MM.1S (cell line): ENCODE results near the gene VEGFC.

Experiments used
- DNase-seq: peaks from one replicate; pipeline ENCODE4 v3.0.0-alpha.2; 2015
- H2AFZ ChIP-seq: fragments of 300-600 bp; sonication (generic); 2 replicates; pipeline ENCODE4 v1.6.0; 2016; ENCODE audit warnings: antibody characterized with exemption, low read length
- H3F3A ChIP-seq: fragments of 300-600 bp; sonication (generic); 2 replicates; pipeline ENCODE4 v1.6.1; 2016; ENCODE audit warnings: mild to moderate bottlenecking, antibody characterized with exemption, low read length, moderate library complexity, mixed read lengths; ENCODE audit not compliant: insufficient read depth
- H3K27ac ChIP-seq: fragments of 300-600 bp; sonication (generic); 2 replicates; pipeline ENCODE4 v1.5.1; 2016; ENCODE audit warnings: mild to moderate bottlenecking, low read length
- H3K27me3 ChIP-seq: fragments of 300-600 bp; sonication (generic); replicated peaks from 2 replicates; pipeline ENCODE4 v1.6.0; 2016; ENCODE audit warnings: low read length; ENCODE audit not compliant: insufficient read depth
- H3K36me3 ChIP-seq: fragments of 300-600 bp; sonication (generic); replicated peaks from 2 replicates; pipeline ENCODE4 v1.6.1; 2016; ENCODE audit warnings: mild to moderate bottlenecking, low read length, mixed read lengths; ENCODE audit not compliant: insufficient read depth
- H3K4me1 ChIP-seq: fragments of 300-600 bp; sonication (generic); 2 replicates; pipeline ENCODE4 v1.6.1; 2016; ENCODE audit warnings: low read length, mixed read lengths
- H3K4me2 ChIP-seq: fragments of 300-600 bp; sonication (generic); 2 replicates; pipeline ENCODE4 v1.6.0; 2016; ENCODE audit warnings: low read depth, low read length
- H3K4me3 ChIP-seq: fragments of 300-600 bp; sonication (generic); 2 replicates; pipeline ENCODE4 v1.5.1; 2016; ENCODE audit warnings: low read length, mixed read lengths
- H3K79me2 ChIP-seq: fragments of 300-600 bp; sonication (generic); 2 replicates; pipeline ENCODE4 v1.6.1; 2016; ENCODE audit warnings: mixed run types, low read length, mixed read lengths
- H3K9ac ChIP-seq: fragments of 300-600 bp; sonication (generic); 2 replicates; pipeline ENCODE4 v1.6.1; 2016; ENCODE audit warnings: low read length, mixed read lengths
- H3K9me2 ChIP-seq: fragments of 300-600 bp; sonication (generic); replicated peaks from 2 replicates; pipeline ENCODE4 v1.6.1; 2016; ENCODE audit warnings: mild to moderate bottlenecking, low read length, mixed read lengths; ENCODE audit not compliant: insufficient read depth
- H3K9me3 ChIP-seq: fragments of 300-600 bp; sonication (generic); replicated peaks from 2 replicates; pipeline ENCODE4 v1.6.1; 2016; ENCODE audit warnings: mild to moderate bottlenecking, low read length, mixed read lengths; ENCODE audit not compliant: insufficient read depth
- H4K20me1 ChIP-seq: fragments of 300-600 bp; sonication (generic); 2 replicates; pipeline ENCODE4 v1.6.1; 2016; ENCODE audit warnings: mild to moderate bottlenecking, low read length, moderate library complexity, mixed read lengths; ENCODE audit not compliant: insufficient read depth
- CTCF ChIP-seq: fragments of 300-600 bp; sonication (generic); IDR thresholded peaks from 2 replicates; pipeline ENCODE4 v1.5.1; 2016; ENCODE audit warnings: antibody characterized with exemption, low read length, mixed read lengths
- EZH2 ChIP-seq: fragments of 300-600 bp; sonication (generic); optimal IDR thresholded peaks from 2 replicates; pipeline ENCODE3; 2017; ENCODE audit warnings: low read depth, mild to moderate bottlenecking, antibody characterized with exemption, low read length, mixed read lengths
- EZH2phosphoT487 ChIP-seq: fragments of 300-600 bp; sonication (generic); IDR thresholded peaks from 2 replicates; pipeline ENCODE4 v1.6.1; 2018; ENCODE audit warnings: antibody characterized with exemption, low read length

VEGFC gene, protein sequence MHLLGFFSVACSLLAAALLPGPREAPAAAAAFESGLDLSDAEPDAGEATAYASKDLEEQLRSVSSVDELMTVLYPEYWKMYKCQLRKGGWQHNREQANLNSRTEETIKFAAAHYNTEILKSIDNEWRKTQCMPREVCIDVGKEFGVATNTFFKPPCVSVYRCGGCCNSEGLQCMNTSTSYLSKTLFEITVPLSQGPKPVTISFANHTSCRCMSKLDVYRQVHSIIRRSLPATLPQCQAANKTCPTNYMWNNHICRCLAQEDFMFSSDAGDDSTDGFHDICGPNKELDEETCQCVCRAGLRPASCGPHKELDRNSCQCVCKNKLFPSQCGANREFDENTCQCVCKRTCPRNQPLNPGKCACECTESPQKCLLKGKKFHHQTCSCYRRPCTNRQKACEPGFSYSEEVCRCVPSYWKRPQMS

DNA sequence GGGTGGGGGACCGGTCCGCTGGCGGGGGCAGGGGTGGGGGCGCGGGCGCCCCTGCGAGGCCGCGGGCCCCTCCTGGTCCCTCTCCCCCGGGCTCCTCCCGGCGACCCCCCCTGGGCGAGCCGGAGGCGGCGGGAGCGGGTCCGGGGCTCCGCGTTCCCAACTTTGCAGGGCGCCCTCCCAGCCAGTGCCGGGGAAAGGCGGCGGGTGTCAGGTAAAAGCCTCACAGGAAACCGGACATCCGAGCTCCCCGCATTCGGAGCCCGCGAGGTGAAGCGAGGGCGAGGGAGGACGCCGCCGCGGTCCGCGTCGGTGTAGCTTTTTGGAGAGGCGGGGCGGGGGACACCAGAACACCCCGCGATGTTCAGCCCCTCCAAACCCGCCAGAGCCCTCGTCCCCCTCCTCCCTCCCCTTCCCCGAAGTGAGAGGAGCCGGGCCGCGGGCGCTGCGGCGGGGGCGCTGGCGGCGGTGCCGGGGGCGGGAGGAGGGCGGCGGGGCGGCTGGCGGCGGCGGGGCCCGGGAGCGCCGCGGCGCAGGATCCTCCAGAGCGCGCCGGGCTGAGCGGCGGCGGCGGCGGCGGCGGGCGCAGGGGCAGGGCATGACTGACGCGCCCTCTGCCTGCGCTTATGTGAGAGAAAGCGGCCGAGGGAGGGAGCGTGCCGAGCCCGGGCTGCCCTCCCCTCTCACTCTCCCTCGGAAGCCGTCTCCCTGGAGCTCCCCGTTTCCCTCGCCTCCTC lies at the start of gene VEGFC:
VEGFC (minus strand) TSS at position 597 of the 734 bp plus-strand sequence. CDS start 611 bp downstream, outside the sequence.
- Histone ChIP-seq H3K9ac (peak within 1 kb of the TSS; percentile 6; the same call in 1 of the 2 replicates), H3K4me1 (no peaks in the 10 kb centered on the region), H2AFZ (peak within 1 kb of the TSS; percentile 90), H3F3A (no peaks in the 10 kb centered on the region), H3K27me3 (no peaks in the 10 kb centered on the region), H3K27ac (no peak within 1 kb of the TSS), H3K4me3 (peak within 1 kb of the TSS; percentile 80), H3K9me3 (no peaks in the 10 kb centered on the region), H3K9me2 (no peaks in the 10 kb centered on the region), H3K79me2 (no peaks in the 10 kb centered on the region), H3K4me2 (peak within 1 kb of the TSS; percentile 91), H3K36me3 (no peaks in the 10 kb centered on the region), H4K20me1 (no peaks in the 10 kb centered on the region)
- TF ChIP-seq EZH2 (no peak), EZH2phosphoT487 (no peak), CTCF (no peak)
- peak; percentile 72 for DNase-seq

GRCh38 chr4:176841711-176842112 lies 49.0 kb upstream of the VEGFC start:
- TF ChIP-seq EZH2 (no peak), CTCF (no peak), EZH2phosphoT487 (no peak)
- Histone ChIP-seq H2AFZ (no peak overlapping the region), H3K27ac (no peak overlapping the region), H3K79me2 (no peaks in the 10 kb centered on the region), H3K9me2 (no peaks in the 10 kb centered on the region), H3F3A (no peaks in the 10 kb centered on the region), H3K4me2 (no peak overlapping the region), H3K27me3 (no peaks in the 10 kb centered on the region), H3K4me3 (no peak overlapping the region), H3K36me3 (no peaks in the 10 kb centered on the region), H3K9ac (no peak overlapping the region), H3K9me3 (no peaks in the 10 kb centered on the region), H4K20me1 (no peaks in the 10 kb centered on the region), H3K4me1 (no peaks in the 10 kb centered on the region)
- DNase-seq = no peak

GRCh38 chr4:176840166-176840565 lies 47.4 kb upstream of the VEGFC start:
- Histone ChIP-seq H3K79me2 (no peaks in the 10 kb centered on the region), H3K27me3 (no peaks in the 10 kb centered on the region), H3K4me1 (no peaks in the 10 kb centered on the region), H3K4me2 (no peak overlapping the region), H3K9ac (no peak overlapping the region), H3K4me3 (no peak overlapping the region), H3K27ac (no peak overlapping the region), H2AFZ (no peak overlapping the region), H4K20me1 (no peaks in the 10 kb centered on the region), H3K9me2 (no peaks in the 10 kb centered on the region), H3K36me3 (no peaks in the 10 kb centered on the region), H3F3A (no peaks in the 10 kb centered on the region), H3K9me3 (no peaks in the 10 kb centered on the region)
- TF ChIP-seq EZH2phosphoT487 (no peak), EZH2 (no peak), CTCF (no peak)
- no peak for DNase-seq
